ENCODE measurements around the gene HTR4.

GRCh38 chr5:148687427-148687826, 33.1 kb upstream of the HTR4 start:
- peak; percentile 54 for TF ChIP-seq CTCF (conservative IDR thresholded peaks at IDR 0.05; ENCODE audit: low read depth, low read length)
- TF ChIP-seq EZH2 (IDR thresholded peaks at IDR 0.05; ENCODE audit: borderline replicate concordance, low read depth, low read length, poor library complexity, severe bottlenecking): no peak
